ENCODE measurements around the gene SLC34A1.

SLC34A1 gene

DNA sequence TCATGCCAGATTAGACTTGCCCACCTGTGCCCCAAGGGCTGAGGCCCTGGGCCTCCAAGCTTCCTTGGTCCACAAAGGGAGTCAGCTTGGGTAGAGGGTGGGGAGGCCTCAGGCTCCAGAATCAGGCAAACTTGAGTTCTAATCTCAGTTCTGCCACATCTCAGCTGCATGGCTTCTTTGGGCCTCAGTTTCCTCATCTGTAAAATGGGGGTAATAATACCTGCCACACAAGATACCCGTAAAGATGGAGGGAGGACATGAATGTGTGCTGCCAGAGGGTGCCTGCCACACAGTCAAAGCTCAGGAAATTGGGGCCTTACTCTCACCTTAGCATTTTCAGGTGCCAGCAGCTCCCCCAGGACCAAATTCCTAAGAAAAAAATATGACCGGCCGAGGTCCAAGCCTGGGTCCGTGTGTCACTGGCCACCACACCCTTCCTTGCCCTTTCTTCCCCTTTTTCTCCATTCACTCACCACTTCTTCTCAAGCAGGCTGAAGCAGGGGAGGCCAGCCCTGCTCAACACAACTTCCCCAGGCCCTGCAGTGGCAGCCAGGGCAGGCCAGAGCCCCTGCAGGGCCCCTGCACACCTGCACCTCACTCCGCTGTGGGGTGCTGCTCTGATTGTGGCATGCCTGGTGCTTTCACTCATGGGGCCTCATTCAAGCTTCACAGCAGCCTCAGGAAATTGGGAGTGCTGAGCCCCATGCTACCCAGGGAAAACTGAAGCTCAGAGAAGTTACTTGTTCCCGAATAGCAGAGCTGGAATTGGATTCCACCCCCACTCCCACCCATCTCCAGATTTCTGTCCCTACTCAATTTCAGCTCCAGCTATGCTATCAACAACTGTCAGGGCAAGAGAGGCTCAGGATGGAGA is 22.6 kb upstream of the SLC34A1 start (continued):
- no peak for TF ChIP-seq ZNF211 (tag by site-specific recombination; IDR thresholded peaks at IDR 0.05; ENCODE audit: low read depth)
- no peak for TF ChIP-seq ZNF777 (tag by site-specific recombination; IDR thresholded peaks at IDR 0.05; ENCODE audit: borderline replicate concordance)

DNA sequence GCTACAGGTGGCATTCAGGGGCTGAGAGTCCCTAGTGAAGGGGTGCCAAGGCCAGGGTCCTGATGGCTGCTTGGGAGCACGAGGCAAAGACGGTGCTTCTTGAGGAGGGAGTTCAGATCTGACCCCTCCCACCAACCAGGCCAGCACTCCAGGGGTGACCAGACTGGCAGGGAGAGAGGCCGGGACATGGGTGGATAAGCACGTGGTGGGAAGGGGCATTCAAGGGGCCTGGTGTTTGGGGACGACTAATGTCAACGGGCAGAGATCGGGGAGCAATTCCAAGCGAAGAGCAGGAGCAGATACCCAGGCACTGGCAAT is 22.0 kb upstream of the SLC34A1 start:
- no peak overlapping the region for H3K4me3 ChIP-seq (ENCODE audit: low read depth, low read length)

DNA sequence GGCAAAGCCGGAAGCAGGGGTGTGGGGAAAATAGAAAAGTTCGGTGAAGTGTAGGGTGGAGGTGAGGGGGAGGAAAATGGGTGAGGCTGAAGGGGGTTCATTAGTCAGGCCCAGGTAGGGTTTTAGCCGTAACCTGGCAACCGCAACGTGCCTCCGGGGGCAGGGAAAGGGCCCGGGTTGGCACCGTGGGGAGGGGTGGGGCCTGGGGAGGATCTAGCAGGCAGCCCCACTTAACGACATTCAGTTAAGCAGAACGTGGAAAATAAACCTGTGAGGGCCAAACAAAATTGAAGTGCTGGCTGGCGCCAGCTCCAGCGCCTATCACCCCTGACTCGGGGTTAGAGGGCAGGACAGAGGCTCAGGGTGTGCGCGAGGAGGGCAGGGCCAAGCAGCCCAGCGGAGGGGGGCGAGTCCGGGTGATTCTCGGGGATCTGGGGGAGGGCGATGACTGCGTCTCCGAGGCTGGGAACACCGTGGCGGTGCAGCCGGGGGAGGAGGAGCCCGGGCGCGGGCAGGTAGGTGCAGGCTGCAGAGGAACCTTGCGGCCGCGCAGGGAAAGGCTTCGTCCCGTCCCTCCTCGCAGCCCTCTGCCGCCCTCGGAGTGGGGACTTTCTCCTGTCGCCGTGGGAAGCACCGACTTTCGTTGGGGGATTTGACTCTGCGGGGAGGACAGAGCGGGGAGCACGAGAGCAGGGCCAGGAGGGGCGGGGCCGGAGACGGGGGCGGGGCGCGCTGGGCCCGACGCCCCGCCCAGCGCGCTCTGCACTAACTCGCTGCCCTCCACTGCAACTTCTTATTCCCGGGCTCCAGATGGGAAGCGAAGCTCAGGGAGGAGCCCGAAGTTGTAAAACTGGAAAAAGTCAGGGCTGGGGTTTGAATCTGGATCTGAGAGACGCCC is 21.4 kb upstream of the SLC34A1 start:
- CTCF ChIA-PET, result interaction anchor here (1.4 to 1.8 kb wide), 3 partner anchors 8 to 28 kb away, joined by 3 to 6 read pairs (median 4); no protein-coding TSS in a partner anchor
- POLR2A ChIA-PET, result interaction anchor here (0.6 to 1.4 kb wide), 2 partner anchors 11 to 826 kb away, joined by 3 to 7 read pairs; partner anchors contain the start of genes LMAN2 and RNF44
- no peaks in the 10 kb centered on the region for H3K9me3 ChIP-seq (ENCODE audit: control insufficient read depth, insufficient read depth, low read depth, low read length)
- no peaks in the 10 kb centered on the region for H3K36me3 ChIP-seq (ENCODE audit: control insufficient read depth in 2 of 2, insufficient read depth in 1 of 2, low read length in 2 of 2)
- H3K4me3 ChIP-seq (ENCODE audit: low read depth, low read length), result peak overlapping the region; percentile 48
- H3K4me1 ChIP-seq (ENCODE audit: control insufficient read depth, insufficient read depth, low read length), result peaks cover 2% of the 10 kb centered on the region; the same call in 1 of the 2 replicates
- H3K27ac ChIP-seq (ENCODE audit: extremely low read depth, low read depth, low read length), result no peak overlapping the region
- peak; percentile 92 for TF ChIP-seq ZBTB17 (tag by site-specific recombination; IDR thresholded peaks at IDR 0.05)
- TF ChIP-seq ZNF19 (tag by site-specific recombination; IDR thresholded peaks at IDR 0.05; ENCODE audit: low read depth), result no peak
- peak; percentile 67 for TF ChIP-seq IKZF3 (tag by site-specific recombination; IDR thresholded peaks at IDR 0.05)
- no peak for TF ChIP-seq ZNF174 (tag by site-specific recombination; IDR thresholded peaks at IDR 0.05)
- TF ChIP-seq, protein P1, sequence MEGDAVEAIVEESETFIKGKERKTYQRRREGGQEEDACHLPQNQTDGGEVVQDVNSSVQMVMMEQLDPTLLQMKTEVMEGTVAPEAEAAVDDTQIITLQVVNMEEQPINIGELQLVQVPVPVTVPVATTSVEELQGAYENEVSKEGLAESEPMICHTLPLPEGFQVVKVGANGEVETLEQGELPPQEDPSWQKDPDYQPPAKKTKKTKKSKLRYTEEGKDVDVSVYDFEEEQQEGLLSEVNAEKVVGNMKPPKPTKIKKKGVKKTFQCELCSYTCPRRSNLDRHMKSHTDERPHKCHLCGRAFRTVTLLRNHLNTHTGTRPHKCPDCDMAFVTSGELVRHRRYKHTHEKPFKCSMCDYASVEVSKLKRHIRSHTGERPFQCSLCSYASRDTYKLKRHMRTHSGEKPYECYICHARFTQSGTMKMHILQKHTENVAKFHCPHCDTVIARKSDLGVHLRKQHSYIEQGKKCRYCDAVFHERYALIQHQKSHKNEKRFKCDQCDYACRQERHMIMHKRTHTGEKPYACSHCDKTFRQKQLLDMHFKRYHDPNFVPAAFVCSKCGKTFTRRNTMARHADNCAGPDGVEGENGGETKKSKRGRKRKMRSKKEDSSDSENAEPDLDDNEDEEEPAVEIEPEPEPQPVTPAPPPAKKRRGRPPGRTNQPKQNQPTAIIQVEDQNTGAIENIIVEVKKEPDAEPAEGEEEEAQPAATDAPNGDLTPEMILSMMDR (tag by site-specific recombination; IDR thresholded peaks at IDR 0.05), result 0 out of 2 replicates have a peak, but pooled peaks have one; percentile 43
- TF ChIP-seq KLF1 (tag by site-specific recombination; IDR thresholded peaks at IDR 0.05), result 0 out of 2 replicates have a peak, but pooled peaks have one; percentile 34
- TF ChIP-seq ZNF350 (tag by site-specific recombination; IDR thresholded peaks at IDR 0.05), result no peak
- TF ChIP-seq, protein P2, sequence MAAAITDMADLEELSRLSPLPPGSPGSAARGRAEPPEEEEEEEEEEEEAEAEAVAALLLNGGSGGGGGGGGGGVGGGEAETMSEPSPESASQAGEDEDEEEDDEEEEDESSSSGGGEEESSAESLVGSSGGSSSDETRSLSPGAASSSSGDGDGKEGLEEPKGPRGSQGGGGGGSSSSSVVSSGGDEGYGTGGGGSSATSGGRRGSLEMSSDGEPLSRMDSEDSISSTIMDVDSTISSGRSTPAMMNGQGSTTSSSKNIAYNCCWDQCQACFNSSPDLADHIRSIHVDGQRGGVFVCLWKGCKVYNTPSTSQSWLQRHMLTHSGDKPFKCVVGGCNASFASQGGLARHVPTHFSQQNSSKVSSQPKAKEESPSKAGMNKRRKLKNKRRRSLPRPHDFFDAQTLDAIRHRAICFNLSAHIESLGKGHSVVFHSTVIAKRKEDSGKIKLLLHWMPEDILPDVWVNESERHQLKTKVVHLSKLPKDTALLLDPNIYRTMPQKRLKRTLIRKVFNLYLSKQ (tag by site-specific recombination; IDR thresholded peaks at IDR 0.05; ENCODE audit: borderline replicate concordance), result no peak
- no peak for TF ChIP-seq ZBTB21 (tag by site-specific recombination; IDR thresholded peaks at IDR 0.05)
- TF ChIP-seq, protein P3, sequence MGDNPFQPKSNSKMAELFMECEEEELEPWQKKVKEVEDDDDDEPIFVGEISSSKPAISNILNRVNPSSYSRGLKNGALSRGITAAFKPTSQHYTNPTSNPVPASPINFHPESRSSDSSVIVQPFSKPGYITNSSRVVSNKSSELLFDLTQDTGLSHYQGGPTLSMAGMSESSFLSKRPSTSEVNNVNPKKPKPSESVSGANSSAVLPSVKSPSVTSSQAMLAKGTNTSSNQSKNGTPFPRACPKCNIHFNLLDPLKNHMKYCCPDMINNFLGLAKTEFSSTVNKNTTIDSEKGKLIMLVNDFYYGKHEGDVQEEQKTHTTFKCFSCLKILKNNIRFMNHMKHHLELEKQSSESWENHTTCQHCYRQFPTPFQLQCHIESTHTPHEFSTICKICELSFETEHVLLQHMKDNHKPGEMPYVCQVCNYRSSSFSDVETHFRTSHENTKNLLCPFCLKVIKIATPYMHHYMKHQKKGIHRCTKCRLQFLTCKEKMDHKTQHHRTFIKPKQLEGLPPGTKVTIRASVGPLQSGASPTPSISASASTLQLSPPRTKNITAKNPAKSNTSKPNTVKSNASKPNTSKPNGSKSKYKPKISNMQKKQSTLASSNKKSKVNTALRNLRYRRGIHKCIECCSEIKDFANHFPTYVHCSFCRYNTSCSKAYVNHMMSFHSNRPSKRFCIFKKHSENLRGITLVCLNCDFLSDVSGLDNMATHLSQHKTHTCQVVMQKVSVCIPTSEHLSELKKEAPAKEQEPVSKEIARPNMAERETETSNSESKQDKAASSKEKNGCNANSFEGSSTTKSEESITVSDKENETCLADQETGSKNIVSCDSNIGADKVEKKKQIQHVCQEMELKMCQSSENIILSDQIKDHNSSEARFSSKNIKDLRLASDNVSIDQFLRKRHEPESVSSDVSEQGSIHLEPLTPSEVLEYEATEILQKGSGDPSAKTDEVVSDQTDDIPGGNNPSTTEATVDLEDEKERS (tag by site-specific recombination; IDR thresholded peaks at IDR 0.05), result no peak
- no peak for TF ChIP-seq ZNF202 (tag by site-specific recombination; IDR thresholded peaks at IDR 0.05; ENCODE audit: borderline replicate concordance)
- TF ChIP-seq, protein P4, sequence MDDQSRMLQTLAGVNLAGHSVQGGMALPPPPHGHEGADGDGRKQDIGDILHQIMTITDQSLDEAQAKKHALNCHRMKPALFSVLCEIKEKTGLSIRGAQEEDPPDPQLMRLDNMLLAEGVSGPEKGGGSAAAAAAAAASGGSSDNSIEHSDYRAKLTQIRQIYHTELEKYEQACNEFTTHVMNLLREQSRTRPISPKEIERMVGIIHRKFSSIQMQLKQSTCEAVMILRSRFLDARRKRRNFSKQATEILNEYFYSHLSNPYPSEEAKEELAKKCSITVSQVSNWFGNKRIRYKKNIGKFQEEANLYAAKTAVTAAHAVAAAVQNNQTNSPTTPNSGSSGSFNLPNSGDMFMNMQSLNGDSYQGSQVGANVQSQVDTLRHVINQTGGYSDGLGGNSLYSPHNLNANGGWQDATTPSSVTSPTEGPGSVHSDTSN (CRISPR knock-in tag; IDR thresholded peaks at IDR 0.05), result no peak
- no peak for TF ChIP-seq ZNF391 (tag by site-specific recombination; IDR thresholded peaks at IDR 0.05; ENCODE audit: borderline replicate concordance, low read depth)
- no peak for TF ChIP-seq ZNF514 (tag by site-specific recombination; IDR thresholded peaks at IDR 0.05)
- TF ChIP-seq, protein P5, sequence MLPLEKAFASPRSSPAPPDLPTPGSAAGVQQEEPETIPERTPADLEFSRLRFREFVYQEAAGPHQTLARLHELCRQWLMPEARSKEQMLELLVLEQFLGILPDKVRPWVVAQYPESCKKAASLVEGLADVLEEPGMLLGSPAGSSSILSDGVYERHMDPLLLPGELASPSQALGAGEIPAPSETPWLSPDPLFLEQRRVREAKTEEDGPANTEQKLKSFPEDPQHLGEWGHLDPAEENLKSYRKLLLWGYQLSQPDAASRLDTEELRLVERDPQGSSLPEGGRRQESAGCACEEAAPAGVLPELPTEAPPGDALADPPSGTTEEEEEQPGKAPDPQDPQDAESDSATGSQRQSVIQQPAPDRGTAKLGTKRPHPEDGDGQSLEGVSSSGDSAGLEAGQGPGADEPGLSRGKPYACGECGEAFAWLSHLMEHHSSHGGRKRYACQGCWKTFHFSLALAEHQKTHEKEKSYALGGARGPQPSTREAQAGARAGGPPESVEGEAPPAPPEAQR (tag by site-specific recombination; IDR thresholded peaks at IDR 0.05), result no peak
- TF ChIP-seq ZNF157 (tag by site-specific recombination; IDR thresholded peaks at IDR 0.05), result no peak
- TF ChIP-seq OVOL3 (tag by site-specific recombination; IDR thresholded peaks at IDR 0.05), result no peak

More for the DNA sequence above, 22.0 kb upstream of the SLC34A1 start:
- CTCF ChIA-PET, result interaction anchor here (1.4 to 1.8 kb wide), 2 partner anchors 9 to 16 kb away, joined by 3 to 6 read pairs; no protein-coding TSS in a partner anchor
- TF ChIP-seq SCRT1 (tag by site-specific recombination; IDR thresholded peaks at IDR 0.05; ENCODE audit: borderline replicate concordance) (peak; percentile 86), ZNF19 (tag by site-specific recombination; IDR thresholded peaks at IDR 0.05; ENCODE audit: low read depth) (no peak), SCRT2 (tag by site-specific recombination; IDR thresholded peaks at IDR 0.05) (peak; percentile 95)
- H3K9me3 ChIP-seq (ENCODE audit: control insufficient read depth, insufficient read depth, low read depth, low read length), result no peaks in the 10 kb centered on the region
- no peak overlapping the region for H3K27ac ChIP-seq (ENCODE audit: extremely low read depth, low read depth, low read length)
- peaks cover 2% of the 10 kb centered on the region; the same call in 1 of the 2 replicates for H3K4me1 ChIP-seq (ENCODE audit: control insufficient read depth, insufficient read depth, low read length)
- POLR2A ChIA-PET, result no interaction called here
- H3K36me3 ChIP-seq (ENCODE audit: control insufficient read depth in 2 of 2, insufficient read depth in 1 of 2, low read length in 2 of 2), result no peaks in the 10 kb centered on the region

All from HEK293 (cell line).